ENCODE data around the gene PHAF1.

- no peak for TF ChIP-seq EP300 (IDR thresholded peaks at IDR 0.05)
- TF ChIP-seq CTCF (IDR thresholded peaks at IDR 0.05): no peak
- no peak for TF ChIP-seq POLR2AphosphoS5 (IDR thresholded peaks at IDR 0.05)
- no peak for TF ChIP-seq POLR2A (IDR thresholded peaks at IDR 0.05)
Measured at GRCh38 chr16:67120025-67120424, 10.3 kb downstream of the PHAF1 start.
